Activated CD8-positive, alpha-beta memory T cell treated with anti-CD3 and anti-CD28 coated beads for 48 hours (primary cell): ENCODE results near the gene AQR.

ENCODE experiments used
- DNase-seq, 3 experiments: peaks; one replicate each; pipeline ENCODE4 v3.0.0-alpha.2; 2020; ENCODE audit warnings: low read depth in 2 of 3, low spot score in 2 of 3

Gene AQR

DNA sequence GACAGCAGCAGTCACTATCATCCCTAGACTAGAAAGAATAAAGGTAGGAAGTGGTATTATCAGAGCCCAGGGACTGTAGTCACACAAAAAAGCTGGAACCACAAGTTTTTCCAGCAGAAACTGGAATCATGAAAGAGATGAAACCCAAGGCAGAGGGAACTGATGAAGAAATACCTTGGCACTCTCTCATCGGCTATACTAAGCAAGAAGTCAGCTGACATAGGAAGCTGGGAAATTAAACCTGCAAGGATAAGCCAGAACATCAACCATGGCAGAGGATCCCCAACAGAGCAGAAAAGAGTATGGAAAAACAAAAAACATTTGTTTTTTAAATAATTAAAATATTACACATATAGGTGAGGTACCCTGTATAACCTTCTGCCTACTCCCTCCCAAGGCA, 86.5 kb downstream of the AQR start:
- no peak for DNase-seq

DNA sequence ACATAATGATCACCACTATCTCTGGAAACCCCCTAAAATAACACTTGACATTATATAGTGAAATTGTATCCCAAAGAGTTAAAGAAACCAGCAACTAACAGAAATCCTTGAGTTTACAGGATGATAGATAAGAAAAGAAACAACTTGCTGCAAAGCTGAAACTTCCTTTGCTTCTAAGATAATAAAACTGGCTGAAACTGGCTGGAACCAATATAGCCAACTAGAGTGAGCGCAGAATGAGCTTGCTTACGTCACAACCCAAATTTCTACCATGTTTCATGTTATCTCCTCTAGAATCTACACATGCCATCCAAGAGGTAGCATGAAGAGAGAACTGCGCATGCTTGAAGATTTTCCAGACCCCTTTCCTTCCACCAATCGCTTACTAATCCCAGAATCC, 90.4 kb downstream of the AQR start:
- DNase-seq, result no peak

DNA sequence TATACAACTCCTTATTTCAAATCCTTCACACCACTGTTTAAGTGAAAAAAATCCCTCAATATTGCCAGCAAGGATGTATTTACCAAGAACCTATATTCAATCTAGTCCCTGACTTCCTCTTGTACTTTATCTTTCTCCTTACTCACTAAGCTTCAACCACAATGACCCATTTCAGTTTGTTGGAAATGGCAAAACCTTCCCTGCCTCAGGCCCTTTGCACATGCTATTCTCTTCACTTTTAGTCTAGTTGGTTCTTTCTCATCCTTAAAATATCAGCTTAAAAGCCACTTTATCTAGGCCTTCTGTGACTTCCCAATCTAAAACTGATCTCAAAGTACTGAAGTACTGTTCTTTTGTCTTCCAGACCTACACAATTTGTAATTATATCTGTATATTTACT, 92.9 kb downstream of the AQR start:
- no peak for DNase-seq

DNA sequence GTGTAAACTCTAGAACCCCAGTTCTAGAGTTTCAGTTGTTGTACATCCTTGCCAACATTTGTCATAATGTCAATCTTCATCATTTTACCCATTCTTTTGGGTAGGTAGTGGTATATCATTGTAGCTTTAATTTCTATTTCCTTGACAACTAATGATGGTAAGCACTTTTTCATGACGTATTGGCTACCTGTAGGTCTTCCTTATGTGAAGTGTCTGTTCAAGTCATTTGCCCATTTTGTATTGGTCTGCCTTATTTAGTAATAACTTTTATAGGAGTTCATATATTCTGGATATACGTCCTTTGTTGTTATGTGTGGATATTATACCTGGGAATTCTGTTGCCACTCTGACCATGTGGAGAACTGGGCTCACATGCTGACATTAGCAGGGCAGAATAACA, 100.4 kb downstream of the AQR start:
- DNase-seq, result no peak

DNA sequence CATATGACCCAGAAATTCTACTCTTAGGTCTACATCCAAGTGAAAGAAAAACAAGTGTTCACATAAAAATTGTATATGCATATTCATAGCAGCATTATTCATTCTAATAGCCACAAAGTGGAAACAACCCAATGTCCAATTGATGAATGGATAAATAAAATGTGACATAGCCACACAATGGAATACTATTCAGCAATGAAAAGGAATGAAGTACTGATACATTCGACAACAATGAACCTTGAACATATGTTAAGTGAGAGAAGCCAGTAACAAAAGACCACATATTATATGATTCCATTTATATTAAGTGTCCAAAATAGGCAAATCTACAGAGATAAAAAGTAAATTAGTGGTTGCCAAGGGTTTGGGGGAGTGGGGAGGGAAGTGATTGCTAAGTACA, 104.0 kb downstream of the AQR start:
- DNase-seq, result no peak

DNA sequence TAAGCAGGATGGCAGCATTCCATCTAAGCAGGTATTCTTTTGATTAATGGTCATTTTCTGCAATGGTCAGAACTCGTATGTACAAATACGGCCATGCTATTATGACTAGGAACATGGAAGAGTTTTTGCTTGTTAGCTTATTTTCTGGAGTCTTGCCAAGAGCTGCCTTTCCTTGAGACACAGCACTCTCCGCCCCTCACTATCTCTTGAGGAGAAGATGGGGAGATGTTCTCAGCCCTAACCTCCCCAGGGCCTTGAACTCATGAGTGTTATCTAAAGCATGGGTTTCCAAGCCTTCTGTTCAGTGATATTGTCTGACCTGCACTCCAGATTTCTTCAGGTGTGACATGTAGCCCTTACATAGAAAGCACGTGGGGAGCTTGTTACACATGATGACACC, 108.3 kb downstream of the AQR start:
- DNase-seq, result no peak

DNA sequence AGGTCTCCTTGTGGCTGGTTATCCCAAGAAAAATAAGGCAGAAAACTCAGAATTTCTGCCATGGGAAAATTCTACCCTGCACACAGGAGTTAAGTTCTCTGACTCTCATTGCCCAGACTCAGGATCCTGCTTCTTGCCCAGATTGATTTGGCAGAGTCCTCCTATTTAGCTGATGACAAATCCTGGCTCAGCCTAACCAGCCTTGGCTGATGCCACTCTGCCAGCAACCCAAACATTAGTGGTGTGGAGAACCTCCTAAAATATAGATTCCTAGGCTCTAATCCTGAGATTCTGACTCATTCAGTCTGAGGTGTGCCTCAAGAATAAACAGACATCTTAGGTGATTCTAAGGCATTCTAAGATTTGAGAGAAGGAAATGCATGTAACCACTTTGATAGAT, 113.6 kb downstream of the AQR start:
- DNase-seq, result no peak

DNA sequence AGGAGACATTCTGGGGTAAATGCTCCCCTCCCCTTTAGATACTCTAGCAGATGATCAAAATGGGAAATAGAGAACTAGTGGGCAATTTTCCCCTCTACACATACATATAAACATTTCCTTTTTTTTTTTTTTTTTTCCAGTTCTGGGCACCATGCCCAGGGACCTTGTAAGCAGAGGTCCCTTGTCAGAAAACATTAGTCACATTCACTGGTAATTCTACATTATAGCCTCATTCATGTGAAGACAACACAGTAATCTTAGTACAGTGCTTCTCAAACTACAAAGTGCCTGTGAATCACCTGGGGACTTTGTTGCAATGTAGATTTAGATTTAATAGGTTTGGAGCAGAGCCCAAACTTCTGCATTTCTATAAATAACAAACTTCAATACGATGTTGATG, 114.1 kb downstream of the AQR start:
- DNase-seq, result no peak

DNA sequence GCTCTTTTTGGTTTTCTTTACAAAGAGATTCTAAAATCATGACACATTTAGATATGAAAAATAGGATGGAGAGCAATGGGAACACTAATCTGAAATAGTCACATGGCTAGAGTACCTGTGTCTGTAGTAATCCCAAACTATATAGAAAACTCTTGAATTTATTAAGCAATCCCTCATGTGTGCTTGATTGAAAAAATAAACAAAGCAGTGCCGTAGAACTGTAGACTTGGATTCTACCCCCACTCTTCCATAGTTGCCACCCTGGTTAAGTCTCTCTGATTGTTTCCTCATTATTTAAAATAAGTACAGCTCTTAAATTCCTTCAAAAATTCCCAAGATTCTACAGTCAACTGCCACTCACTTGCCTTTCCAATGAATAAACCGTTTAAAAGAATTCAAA, 115.3 kb downstream of the AQR start:
- DNase-seq, result no peak

DNA sequence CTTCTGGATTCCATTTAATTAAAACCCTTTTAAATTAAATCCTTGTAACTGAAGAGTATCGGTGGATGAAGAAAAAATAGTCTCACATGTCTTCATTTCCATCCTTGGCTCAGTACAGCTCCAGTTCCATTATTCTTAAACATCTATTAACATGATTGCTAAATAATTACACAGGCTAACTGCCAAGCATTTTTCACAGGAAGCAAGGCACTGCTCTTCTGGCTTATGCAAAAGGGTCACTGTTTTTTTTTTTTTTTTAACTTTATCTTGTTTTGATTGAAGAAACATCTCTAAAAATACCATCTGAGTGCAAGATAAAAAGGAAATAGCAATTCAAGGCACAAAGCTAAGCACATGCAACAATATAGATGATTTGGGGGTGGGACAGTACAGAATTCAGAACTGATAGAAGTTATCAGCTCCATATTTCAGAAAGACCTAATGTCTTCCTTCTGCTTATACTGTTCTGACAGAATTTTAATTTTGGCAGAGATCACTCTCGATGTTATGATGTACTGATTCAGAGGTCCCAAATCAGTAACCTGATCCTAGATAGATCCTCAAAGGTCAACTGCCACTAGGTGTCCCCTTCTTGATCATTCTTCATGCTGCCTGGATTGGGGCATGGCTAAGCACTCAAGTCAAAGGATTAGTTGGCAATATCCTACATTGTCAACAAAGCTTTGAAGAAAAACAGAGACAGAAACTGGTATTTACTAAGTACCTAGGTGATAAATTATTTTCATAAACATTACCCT, 116.4 kb downstream of the AQR start:
- DNase-seq, result no peak

DNA sequence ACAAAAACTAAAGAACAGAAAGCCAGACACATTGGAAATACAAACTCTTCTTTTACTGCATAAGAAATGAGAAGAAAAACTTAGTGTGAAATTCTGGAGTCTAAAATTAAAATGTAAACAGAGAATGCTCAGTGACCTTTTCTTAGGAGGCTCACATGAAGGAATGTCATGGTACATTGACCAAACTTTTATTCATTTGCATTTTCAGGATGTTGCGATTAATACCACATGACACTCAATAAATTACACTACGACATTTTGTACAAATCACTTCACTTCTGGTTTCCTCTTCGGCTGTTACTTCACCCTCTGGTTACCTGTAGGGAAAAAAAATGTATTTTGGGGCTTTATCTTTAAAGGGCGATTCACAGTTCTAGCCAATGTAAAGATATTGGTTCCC, 117.8 kb downstream of the AQR start:
- DNase-seq, result no peak

DNA sequence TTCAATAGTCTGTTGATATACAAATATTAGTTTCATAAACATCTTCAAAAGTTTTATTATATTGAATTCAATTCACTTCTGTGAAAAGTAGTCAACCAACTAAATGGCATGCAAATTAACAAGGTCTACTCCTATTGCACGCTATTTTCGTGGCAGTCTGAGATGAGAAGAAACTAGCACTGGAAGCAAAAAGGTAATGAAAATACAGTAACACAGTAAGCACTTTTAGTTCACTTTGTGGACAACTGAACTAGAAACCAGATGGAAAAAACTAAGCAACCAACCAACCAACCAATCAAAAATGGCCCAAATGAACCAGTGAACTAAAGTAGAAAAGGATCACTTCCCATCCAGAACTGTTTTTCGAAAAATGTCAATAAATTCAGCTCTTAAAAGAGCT, 118.5 kb downstream of the AQR start:
- no peak for DNase-seq

DNA sequence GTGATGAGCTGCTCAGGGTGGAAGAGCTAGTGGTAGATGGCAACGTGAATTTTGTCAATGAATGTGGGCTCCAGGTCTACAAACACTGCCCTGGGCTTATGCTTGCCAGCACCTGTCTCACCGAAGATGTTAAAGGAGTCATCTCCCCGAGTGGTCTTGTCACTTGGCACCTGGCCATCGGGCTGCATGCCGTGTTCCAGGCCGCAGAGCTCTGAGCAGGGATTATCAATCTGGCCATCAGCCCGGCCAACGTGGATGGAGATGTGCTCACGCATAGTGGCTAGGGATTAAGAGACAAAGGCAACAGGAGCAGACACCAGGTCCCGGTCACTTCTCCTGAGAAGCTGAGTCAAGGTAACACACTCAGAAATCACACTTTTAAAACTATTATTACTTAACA, 119.4 kb downstream of the AQR start:
- DNase-seq, result no peak

DNA sequence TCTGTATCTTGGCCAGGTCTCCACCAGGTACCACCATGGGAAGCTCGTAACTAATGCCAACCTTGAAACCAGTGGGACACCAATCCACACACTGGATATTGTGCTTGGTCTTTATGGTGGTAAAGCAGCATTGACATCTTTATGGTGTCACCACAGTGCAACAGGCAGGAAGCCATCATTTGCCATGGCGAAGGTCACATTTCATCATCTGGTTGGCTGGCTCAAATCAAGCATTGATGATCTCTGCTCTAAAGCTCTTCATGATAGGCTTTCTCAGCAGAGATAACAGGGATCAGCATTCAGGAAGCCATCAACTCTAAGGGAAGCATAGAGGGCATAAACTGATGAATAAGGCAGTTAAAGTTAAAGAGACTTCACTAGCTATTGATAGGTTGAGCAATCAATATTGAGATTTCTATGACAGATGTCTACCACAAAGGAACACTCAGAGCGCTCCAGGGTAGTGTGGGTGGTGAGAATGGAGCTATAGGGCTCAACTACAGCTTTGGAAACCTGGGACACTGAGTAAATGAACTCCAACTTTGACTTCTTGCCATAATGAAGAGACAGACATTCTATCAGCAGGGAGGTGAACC, 120.1 kb downstream of the AQR start:
- no peak for DNase-seq

DNA sequence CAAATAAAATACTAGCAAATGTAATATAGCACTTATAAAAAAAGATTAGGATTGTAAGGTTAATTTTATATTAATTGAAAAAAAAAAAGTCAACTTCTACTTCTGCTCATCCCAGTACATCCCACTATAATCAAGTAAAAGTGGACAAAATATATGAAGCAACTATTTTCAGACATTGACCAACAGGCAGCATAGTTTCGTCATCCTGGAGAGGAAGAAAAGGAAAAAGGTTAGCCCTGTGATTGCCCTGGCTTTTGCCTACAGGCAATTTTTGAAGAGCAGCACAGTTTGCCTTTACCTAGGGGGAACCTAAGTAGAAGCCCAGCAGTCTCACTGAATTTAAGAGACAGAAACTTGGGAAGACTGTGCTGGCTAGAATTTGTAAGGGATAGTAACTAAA, 121.9 kb downstream of the AQR start:
- no peak for DNase-seq

DNA sequence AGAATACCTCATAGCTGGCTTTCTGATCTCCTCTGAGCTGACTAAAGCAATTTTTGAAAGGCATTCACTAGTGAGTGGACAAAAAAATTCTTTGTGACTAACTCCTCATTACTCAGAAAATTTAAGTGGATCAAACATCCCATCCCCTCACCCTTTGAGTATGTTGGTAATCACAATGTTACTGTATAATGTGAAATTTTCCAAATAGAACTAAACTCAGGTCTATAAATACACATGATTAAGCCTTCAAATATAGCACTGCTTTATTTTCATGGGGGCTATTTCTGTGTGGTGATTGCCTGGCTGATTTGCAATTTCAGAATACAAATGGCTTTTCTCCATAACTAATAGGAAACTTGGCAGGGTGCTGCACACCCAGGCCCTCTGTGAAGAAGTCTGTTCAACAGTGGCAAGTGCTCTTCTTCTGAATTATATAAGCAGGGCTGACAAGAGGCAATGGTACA, 128.2 kb downstream of the AQR start:
- no peak for DNase-seq

DNA sequence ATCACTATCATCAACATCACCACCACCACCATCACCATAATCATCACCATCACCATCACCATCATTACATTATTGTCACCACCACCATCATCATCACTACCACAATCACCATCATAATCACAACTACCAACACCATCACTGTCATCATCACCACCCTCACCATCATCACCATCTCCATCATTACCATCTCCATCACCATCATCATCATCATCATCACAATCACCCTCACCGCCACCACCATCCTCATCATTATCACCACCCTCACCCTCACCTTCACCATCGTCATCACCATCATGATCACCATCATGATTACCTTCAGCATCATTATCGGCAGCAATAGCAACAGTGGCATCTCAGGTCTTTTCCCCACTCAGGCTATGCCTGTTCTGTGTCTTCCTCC, 131.3 kb downstream of the AQR start:
- DNase-seq, result no peak

DNA sequence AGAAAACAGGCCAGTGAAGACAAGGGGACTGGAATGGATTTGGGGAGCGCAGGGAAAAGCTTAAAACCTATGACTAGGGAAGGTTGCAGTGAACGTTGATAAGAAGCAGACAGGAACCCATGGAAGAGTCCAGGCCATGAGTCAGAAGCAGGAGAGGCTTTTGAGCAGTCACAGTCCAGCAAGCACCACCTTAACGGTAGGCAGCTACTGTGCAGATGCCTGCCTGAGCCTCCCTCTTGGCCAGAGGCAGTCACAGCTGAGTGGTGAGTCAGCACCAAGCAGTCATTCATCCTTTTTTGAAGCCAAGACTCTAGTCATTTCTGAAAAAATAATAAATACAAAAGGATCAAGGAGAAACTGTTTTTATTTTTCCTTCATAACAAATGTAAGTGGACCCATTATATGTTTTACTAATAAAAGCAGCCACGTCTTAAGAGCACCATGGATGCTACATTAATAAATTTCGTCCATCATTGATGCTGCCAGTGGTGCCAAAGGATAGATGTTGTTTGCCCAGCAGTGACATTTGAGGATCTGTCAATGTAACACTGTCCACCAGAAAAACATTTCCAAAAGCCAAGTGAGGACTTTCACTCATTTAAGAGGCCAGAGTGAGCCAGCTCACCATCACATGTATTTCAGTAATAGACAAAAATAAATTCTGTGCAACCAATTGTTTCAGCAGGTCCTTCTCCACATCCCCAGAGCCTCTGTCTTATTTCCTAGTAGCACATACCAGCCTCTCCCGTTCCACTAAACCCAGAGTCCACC, 132.1 kb downstream of the AQR start:
- DNase-seq, result no peak

DNA sequence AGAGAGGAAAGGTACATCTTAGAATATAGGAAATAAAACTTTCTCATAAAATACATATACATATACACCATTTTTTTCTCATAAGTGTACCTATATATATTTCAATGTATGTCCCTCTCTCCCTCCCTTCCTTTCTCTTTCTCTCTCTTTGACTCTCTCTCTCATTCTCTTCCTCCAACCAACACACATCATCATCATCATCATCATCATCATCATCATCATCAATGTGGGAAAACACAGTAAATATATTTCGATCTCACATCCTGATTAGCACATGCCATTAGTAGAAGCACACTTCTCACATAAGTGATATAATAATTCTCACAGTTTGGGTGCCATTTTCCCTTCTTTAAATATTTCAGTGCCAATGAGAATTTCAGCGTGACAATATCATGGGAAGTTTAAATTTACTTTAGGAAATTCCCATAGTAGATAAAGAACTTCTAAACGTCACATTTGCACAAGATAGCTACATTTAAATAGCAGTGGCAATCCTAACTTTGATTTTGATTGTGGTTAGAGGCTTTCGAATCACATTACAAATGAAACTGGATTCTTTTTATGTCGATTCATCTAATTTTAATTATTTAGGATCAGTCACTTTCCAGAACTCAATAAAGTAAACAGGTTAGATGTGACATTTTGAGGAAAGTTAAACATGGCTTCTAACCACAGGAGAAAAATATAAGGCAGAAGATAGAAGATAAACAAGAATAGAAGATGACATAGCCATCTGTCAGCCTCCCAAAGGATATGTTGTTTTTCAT, 141.2 kb downstream of the AQR start:
- DNase-seq, result no peak

DNA sequence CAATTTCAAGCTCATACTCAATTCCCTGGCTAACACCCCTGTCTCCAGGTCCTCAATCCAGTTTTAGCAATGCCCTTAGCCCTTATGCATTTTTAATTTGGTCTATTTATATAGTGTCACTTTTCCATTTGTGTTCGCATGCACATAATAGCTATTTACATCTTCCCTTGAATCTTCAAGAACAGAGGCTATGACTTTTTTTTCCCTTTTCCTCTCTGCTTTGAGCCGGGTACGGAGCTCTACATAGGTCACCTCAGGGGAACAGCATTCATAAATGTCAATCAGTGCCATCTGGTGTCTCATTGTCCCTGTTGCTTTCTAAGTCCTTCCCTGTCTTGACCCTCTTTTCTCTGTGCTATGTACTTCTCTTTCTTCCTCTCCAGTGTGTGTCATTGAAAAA, 147.7 kb downstream of the AQR start:
- DNase-seq, result no peak

DNA sequence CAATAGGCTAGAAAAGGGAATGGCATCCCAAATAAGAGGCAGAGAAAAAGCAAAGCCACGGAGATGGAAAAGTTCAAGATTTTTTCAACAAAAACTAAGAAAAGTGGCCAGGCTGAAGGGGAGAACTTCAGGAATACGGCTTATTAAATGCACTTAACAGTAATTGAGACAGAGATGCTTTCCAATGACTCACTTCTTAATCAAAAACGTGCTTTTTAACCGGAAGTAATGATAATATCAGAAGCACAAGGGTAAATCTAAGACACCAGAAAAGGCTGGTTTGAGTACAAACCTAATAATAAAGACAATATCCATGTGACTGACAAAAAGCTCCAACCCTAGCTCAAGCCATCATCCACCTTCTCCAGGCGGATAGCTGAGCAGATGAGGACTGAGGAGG, 149.4 kb downstream of the AQR start:
- DNase-seq, result no peak

DNA sequence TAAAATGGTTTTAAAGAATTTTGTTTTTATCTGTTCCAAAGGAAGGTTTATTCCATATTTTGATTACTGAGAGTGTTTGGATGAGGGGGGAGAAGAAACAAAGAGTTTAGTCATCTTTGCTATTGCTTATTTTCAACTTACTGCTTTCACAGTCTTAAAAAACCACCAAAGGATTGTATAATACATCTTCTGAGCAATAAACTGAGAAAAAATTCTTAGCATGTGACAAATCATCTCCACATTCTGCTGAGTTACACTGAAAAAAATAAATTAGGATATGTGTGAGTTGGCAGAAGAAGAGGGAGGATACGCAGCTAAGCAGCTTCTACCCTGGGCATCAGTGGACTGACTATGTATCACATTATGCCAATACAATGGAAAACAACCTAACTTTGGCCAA, 151.0 kb downstream of the AQR start:
- no peak for DNase-seq
